HT1080 (cell line): ENCODE data around the gene RFNG. TPM values are rescaled to one million over a fixed set of nuclear protein-coding genes. Genes with fewer than 3 reads are reported as not detected.

Experiments used
- DNase-seq: peaks from one replicate; pipeline ENCODE4 v3.0.0-alpha.2; 2015; ENCODE audit warnings: low read depth
- total RNA-seq: library from RNA; depleted of rRNA; stranded (reverse); fragments of >200 nt; shearing (Covaris generic); gene quantifications from 2 replicates; pipeline ENCODE4 v1.2.3, GENCODE V29; 2014

Gene RFNG
- total RNA-seq, 1 experiment from 2014 or later: 31.5 TPM

GRCh38 chr17:82078433-82078832, 26.8 kb upstream of the RFNG start:
- DNase-seq: no peak

- DNase-seq: no peak
Measured at GRCh38 chr17:82077617-82078358, 26.2 kb upstream of the RFNG start.

GRCh38 chr17:82076785-82077591, 25.4 kb upstream of the RFNG start:
- no peak for DNase-seq

- no peak for DNase-seq
Measured at GRCh38 chr17:82076018-82076784, 24.6 kb upstream of the RFNG start.

GRCh38 chr17:82073446-82073845, 21.8 kb upstream of the RFNG start:
- DNase-seq: no peak

- DNase-seq: no peak
Measured at GRCh38 chr17:82072827-82073226, 21.2 kb upstream of the RFNG start.

GRCh38 chr17:82070611-82071010, 19.0 kb upstream of the RFNG start:
- DNase-seq: no peak

GRCh38 chr17:82065638-82066303, 14.2 kb upstream of the RFNG start, which contains the start of gene DUS1L:
Gene DUS1L, minus strand, starts transcription at chr17:82065804. Its CDS starts 745 bp downstream, at chr17:82065059.
- no peak for DNase-seq

- no peak for DNase-seq
Measured at GRCh38 chr17:82065193-82065637, 13.6 kb upstream of the RFNG start.

GRCh38 chr17:82064433-82065192, 13.0 kb upstream of the RFNG start:
- DNase-seq: no peak

- no peak for DNase-seq
Measured at GRCh38 chr17:82063424-82064415, 12.1 kb upstream of the RFNG start.

GRCh38 chr17:82062984-82063368, 11.4 kb upstream of the RFNG start:
- no peak for DNase-seq

- DNase-seq: no peak
Measured at GRCh38 chr17:82062076-82062983, 10.7 kb upstream of the RFNG start.

GRCh38 chr17:82061047-82061925, 9.7 kb upstream of the RFNG start:
- no peak for DNase-seq

GRCh38 chr17:82060614-82061013, 9.0 kb upstream of the RFNG start:
- DNase-seq: no peak

GRCh38 chr17:82060001-82060380, 8.4 kb upstream of the RFNG start:
- no peak for DNase-seq
